HEK293 (cell line): ENCODE measurements around the gene BCL7A.

Experiments
- HOXC10 ChIP-seq: sonication (generic); formaldehyde crosslinking; IDR thresholded peaks from 2 replicates; pipeline ENCODE4 v1.8.1; 2023; ENCODE audit warnings: mild to moderate bottlenecking, missing genetic modification reagents
- HOXD13 ChIP-seq: sonication (generic); formaldehyde crosslinking; IDR thresholded peaks from 2 replicates; pipeline ENCODE4 v1.8.0; 2022; ENCODE audit warnings: missing genetic modification reagents, borderline replicate concordance
- KLF10 ChIP-seq: fragments of 450-650 bp; IDR thresholded peaks from 2 replicates; pipeline ENCODE4 v1.5.1; 2018; ENCODE audit warnings: missing biosample characterization, mild to moderate bottlenecking, missing genetic modification characterization
- MZF1 ChIP-seq: fragments of 450-650 bp; formaldehyde crosslinking; IDR thresholded peaks from 2 replicates; pipeline ENCODE4 v1.5.1; 2017; ENCODE audit warnings: missing biosample characterization, missing genetic modification characterization, borderline replicate concordance
- OSR2 ChIP-seq: fragments of 450-650 bp; formaldehyde crosslinking; IDR thresholded peaks from 2 replicates; pipeline ENCODE4 v1.5.1; 2016; ENCODE audit warnings: missing biosample characterization, missing genetic modification characterization
- SCRT1 ChIP-seq: fragments of 450-650 bp; formaldehyde crosslinking; IDR thresholded peaks from 2 replicates; pipeline ENCODE4 v1.5.1; 2016; ENCODE audit warnings: missing biosample characterization, missing genetic modification characterization, borderline replicate concordance
- SETDB1 ChIP-seq: IDR thresholded peaks from one replicate; pipeline ENCODE4 v1.6.1; 2017; ENCODE audit warnings: mild to moderate bottlenecking, low read length, moderate library complexity, mixed read lengths; ENCODE audit not compliant: insufficient read length
- ZBTB17 ChIP-seq: fragments of 450-650 bp; formaldehyde crosslinking; IDR thresholded peaks from 2 replicates; pipeline ENCODE4 v1.5.1; 2016; ENCODE audit warnings: missing biosample characterization, missing genetic modification characterization
- ZBTB48 ChIP-seq: fragments of 450-650 bp; formaldehyde crosslinking; IDR thresholded peaks from 2 replicates; pipeline ENCODE4 v1.5.1; 2016; ENCODE audit warnings: missing biosample characterization, missing genetic modification characterization
- ZIC2 ChIP-seq: fragments of 450-650 bp; formaldehyde crosslinking; IDR thresholded peaks from 2 replicates; pipeline ENCODE4 v1.5.1; 2016; ENCODE audit warnings: missing biosample characterization, missing genetic modification characterization
- ZNF112 ChIP-seq: fragments of 450-650 bp; formaldehyde crosslinking; IDR thresholded peaks from 2 replicates; pipeline ENCODE4 v1.5.0; 2017; ENCODE audit warnings: missing biosample characterization, missing genetic modification characterization
- ZNF140 ChIP-seq: fragments of 450-650 bp; formaldehyde crosslinking; IDR thresholded peaks from 2 replicates; pipeline ENCODE4 v1.5.1; 2016; ENCODE audit warnings: missing biosample characterization, missing genetic modification characterization
- ZNF16 ChIP-seq: fragments of 450-650 bp; formaldehyde crosslinking; IDR thresholded peaks from 2 replicates; pipeline ENCODE4 v1.5.1; 2016; ENCODE audit warnings: low read depth, missing biosample characterization, missing genetic modification characterization
- ZNF174 ChIP-seq: fragments of 450-650 bp; formaldehyde crosslinking; IDR thresholded peaks from 2 replicates; pipeline ENCODE4 v1.5.0; 2017; ENCODE audit warnings: missing biosample characterization, mild to moderate bottlenecking, missing genetic modification characterization
- ZNF23 ChIP-seq: fragments of 450-650 bp; formaldehyde crosslinking; IDR thresholded peaks from 2 replicates; pipeline ENCODE4 v1.5.1; 2016; ENCODE audit warnings: missing biosample characterization, missing genetic modification characterization, borderline replicate concordance
- ZNF302 ChIP-seq: fragments of 450-650 bp; formaldehyde crosslinking; IDR thresholded peaks from 2 replicates; pipeline ENCODE4 v1.5.1; 2016; ENCODE audit warnings: missing biosample characterization, missing genetic modification characterization, low read depth
- ZNF473 ChIP-seq: fragments of 450-650 bp; formaldehyde crosslinking; IDR thresholded peaks from 2 replicates; pipeline ENCODE4 v1.5.1; 2017; ENCODE audit warnings: missing biosample characterization, missing genetic modification characterization
- ZNF555 ChIP-seq: fragments of 450-650 bp; formaldehyde crosslinking; conservative IDR thresholded peaks from 2 replicates; pipeline ENCODE4 v1.5.1; 2017; ENCODE audit warnings: missing biosample characterization, mild to moderate bottlenecking, missing genetic modification characterization, inconsistent platforms
- ZNF600 ChIP-seq: fragments of 450-650 bp; formaldehyde crosslinking; IDR thresholded peaks from 2 replicates; pipeline ENCODE4 v1.5.1; 2016; ENCODE audit warnings: missing biosample characterization, missing genetic modification characterization
- ZNF670 ChIP-seq: fragments of 450-650 bp; formaldehyde crosslinking; IDR thresholded peaks from 2 replicates; pipeline ENCODE4 v1.5.1; 2016; ENCODE audit warnings: missing biosample characterization, missing genetic modification characterization, low read depth
- ZNF677 ChIP-seq: fragments of 450-650 bp; IDR thresholded peaks from 2 replicates; pipeline ENCODE4 v1.5.0; 2018; ENCODE audit warnings: missing biosample characterization, mild to moderate bottlenecking, missing genetic modification characterization, moderate library complexity
- ZNF747 ChIP-seq: fragments of 450-650 bp; formaldehyde crosslinking; IDR thresholded peaks from 2 replicates; pipeline ENCODE4 v1.5.1; 2016; ENCODE audit warnings: missing biosample characterization, missing genetic modification characterization
- ZNF776 ChIP-seq: fragments of 450-650 bp; formaldehyde crosslinking; IDR thresholded peaks from 2 replicates; pipeline ENCODE4 v1.5.0; 2017; ENCODE audit warnings: missing biosample characterization, missing genetic modification characterization, borderline replicate concordance
- ZNF791 ChIP-seq: fragments of 450-650 bp; formaldehyde crosslinking; IDR thresholded peaks from 2 replicates; pipeline ENCODE4 v1.5.1; 2016; ENCODE audit warnings: missing biosample characterization, missing genetic modification characterization
- TF ChIP-seq, protein P1 (sequence below): fragments of 450-650 bp; formaldehyde crosslinking; IDR thresholded peaks from 2 replicates; pipeline ENCODE4 v1.5.1; 2016; ENCODE audit warnings: missing biosample characterization, missing genetic modification characterization
- TF ChIP-seq, protein P2 (sequence below): fragments of 450-650 bp; formaldehyde crosslinking; IDR thresholded peaks from 2 replicates; pipeline ENCODE4 v1.5.1; 2016; ENCODE audit warnings: missing biosample characterization, missing genetic modification characterization
- TF ChIP-seq, protein P3 (sequence below): fragments of 450-650 bp; formaldehyde crosslinking; IDR thresholded peaks from 2 replicates; pipeline ENCODE4 v1.5.0; 2017; ENCODE audit warnings: missing biosample characterization, missing genetic modification characterization, borderline replicate concordance
- TF ChIP-seq, protein P4 (sequence below): fragments of 450-650 bp; formaldehyde crosslinking; IDR thresholded peaks from 2 replicates; pipeline ENCODE4 v1.5.1; 2016; ENCODE audit warnings: missing biosample characterization, missing genetic modification characterization
- TF ChIP-seq, protein P5 (sequence below): fragments of 450-650 bp; formaldehyde crosslinking; IDR thresholded peaks from 2 replicates; pipeline ENCODE4 v1.5.1; 2017; ENCODE audit warnings: missing biosample characterization, missing genetic modification characterization
- TF ChIP-seq, protein P6 (sequence below): fragments of 450-650 bp; formaldehyde crosslinking; IDR thresholded peaks from 2 replicates; pipeline ENCODE4 v1.5.1; 2016; ENCODE audit warnings: missing biosample characterization, missing genetic modification characterization, low read depth

The BCL7A gene

DNA sequence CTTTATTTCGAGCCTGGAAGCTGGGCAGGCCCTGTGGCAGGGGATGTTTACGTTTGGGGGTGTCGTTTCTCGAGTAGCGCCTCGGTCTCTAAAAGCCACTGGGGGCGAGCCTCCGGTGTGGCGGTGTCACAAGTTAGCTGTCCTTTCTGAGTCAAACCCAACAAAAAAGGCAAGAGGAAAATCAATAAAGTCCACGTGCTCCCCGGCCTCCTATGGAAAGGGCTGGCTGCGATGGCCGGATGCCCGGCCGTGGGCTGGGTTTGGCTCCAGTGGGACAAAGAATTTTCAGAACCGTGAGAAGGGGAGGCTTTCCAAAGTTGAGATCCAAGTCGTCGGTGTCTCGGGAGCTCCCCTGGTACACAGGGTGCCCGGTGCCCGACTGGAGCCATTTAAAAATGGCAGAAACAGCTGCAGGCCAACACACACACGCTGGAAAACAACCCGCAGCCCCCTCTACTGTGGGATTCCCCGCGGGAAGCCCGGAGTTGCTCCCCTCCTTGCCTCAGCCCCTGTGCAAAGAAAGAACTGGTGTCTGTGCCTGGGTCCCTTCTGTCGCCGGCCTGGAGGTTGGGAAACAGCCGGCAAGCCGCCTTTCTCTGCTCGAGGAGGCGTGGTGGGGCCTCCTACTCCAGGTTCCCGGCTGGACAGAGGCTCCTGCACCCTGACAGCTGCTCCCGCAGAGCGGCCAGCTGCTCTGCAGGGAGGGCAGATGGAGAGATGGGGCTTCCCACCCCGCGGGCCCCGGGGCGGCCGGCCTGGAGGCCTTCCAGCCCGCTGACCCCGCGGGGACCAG lies 1.9 kb downstream of the BCL7A start (continued):
- TF ChIP-seq ZNF140 (tag by site-specific recombination) (no peak), ZNF473 (tag by site-specific recombination) (no peak), SCRT1 (tag by site-specific recombination) (no peak), OSR2 (no peak), ZBTB17 (tag by site-specific recombination) (no peak), ZNF16 (tag by site-specific recombination) (no peak), ZNF555 (tag by site-specific recombination) (no peak), HOXD13 (CRISPR knock-in tag) (no peak), SETDB1 (no peak), ZNF112 (tag by site-specific recombination) (no peak), ZNF23 (tag by site-specific recombination) (no peak), ZNF302 (no peak), ZNF791 (tag by site-specific recombination) (no peak), ZIC2 (peak; percentile 78), KLF10 (tag by site-specific recombination) (peak; percentile 28; the same call in 1 of the 2 replicates), ZNF670 (tag by site-specific recombination) (no peak), HOXC10 (no peak), ZNF600 (tag by site-specific recombination) (0 out of 2 replicates have a peak, but pooled peaks have one; percentile 28), ZNF747 (no peak), ZBTB48 (tag by site-specific recombination) (no peak), ZNF677 (tag by site-specific recombination) (no peak), ZNF174 (tag by site-specific recombination) (no peak), ZNF776 (tag by site-specific recombination) (no peak), MZF1 (no peak)
- TF ChIP-seq, protein P1, sequence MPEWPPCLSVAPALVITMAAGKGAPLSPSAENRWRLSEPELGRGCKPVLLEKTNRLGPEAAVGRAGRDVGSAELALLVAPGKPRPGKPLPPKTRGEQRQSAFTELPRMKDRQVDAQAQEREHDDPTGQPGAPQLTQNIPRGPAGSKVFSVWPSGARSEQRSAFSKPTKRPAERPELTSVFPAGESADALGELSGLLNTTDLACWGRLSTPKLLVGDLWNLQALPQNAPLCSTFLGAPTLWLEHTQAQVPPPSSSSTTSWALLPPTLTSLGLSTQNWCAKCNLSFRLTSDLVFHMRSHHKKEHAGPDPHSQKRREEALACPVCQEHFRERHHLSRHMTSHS = no peak
- TF ChIP-seq, protein P2, sequence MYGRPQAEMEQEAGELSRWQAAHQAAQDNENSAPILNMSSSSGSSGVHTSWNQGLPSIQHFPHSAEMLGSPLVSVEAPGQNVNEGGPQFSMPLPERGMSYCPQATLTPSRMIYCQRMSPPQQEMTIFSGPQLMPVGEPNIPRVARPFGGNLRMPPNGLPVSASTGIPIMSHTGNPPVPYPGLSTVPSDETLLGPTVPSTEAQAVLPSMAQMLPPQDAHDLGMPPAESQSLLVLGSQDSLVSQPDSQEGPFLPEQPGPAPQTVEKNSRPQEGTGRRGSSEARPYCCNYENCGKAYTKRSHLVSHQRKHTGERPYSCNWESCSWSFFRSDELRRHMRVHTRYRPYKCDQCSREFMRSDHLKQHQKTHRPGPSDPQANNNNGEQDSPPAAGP (tag by site-specific recombination) = no peak
- TF ChIP-seq, protein P3, sequence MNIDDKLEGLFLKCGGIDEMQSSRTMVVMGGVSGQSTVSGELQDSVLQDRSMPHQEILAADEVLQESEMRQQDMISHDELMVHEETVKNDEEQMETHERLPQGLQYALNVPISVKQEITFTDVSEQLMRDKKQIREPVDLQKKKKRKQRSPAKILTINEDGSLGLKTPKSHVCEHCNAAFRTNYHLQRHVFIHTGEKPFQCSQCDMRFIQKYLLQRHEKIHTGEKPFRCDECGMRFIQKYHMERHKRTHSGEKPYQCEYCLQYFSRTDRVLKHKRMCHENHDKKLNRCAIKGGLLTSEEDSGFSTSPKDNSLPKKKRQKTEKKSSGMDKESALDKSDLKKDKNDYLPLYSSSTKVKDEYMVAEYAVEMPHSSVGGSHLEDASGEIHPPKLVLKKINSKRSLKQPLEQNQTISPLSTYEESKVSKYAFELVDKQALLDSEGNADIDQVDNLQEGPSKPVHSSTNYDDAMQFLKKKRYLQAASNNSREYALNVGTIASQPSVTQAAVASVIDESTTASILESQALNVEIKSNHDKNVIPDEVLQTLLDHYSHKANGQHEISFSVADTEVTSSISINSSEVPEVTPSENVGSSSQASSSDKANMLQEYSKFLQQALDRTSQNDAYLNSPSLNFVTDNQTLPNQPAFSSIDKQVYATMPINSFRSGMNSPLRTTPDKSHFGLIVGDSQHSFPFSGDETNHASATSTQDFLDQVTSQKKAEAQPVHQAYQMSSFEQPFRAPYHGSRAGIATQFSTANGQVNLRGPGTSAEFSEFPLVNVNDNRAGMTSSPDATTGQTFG = no peak
- TF ChIP-seq, protein P4, sequence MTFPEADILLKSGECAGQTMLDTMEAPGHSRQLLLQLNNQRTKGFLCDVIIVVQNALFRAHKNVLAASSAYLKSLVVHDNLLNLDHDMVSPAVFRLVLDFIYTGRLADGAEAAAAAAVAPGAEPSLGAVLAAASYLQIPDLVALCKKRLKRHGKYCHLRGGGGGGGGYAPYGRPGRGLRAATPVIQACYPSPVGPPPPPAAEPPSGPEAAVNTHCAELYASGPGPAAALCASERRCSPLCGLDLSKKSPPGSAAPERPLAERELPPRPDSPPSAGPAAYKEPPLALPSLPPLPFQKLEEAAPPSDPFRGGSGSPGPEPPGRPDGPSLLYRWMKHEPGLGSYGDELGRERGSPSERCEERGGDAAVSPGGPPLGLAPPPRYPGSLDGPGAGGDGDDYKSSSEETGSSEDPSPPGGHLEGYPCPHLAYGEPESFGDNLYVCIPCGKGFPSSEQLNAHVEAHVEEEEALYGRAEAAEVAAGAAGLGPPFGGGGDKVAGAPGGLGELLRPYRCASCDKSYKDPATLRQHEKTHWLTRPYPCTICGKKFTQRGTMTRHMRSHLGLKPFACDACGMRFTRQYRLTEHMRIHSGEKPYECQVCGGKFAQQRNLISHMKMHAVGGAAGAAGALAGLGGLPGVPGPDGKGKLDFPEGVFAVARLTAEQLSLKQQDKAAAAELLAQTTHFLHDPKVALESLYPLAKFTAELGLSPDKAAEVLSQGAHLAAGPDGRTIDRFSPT (tag by site-specific recombination) = peak; percentile 66; the same call in 1 of the 2 replicates
- TF ChIP-seq, protein P5, sequence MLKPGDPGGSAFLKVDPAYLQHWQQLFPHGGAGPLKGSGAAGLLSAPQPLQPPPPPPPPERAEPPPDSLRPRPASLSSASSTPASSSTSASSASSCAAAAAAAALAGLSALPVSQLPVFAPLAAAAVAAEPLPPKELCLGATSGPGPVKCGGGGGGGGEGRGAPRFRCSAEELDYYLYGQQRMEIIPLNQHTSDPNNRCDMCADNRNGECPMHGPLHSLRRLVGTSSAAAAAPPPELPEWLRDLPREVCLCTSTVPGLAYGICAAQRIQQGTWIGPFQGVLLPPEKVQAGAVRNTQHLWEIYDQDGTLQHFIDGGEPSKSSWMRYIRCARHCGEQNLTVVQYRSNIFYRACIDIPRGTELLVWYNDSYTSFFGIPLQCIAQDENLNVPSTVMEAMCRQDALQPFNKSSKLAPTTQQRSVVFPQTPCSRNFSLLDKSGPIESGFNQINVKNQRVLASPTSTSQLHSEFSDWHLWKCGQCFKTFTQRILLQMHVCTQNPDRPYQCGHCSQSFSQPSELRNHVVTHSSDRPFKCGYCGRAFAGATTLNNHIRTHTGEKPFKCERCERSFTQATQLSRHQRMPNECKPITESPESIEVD (tag by site-specific recombination) = no peak
- TF ChIP-seq, protein P6, sequence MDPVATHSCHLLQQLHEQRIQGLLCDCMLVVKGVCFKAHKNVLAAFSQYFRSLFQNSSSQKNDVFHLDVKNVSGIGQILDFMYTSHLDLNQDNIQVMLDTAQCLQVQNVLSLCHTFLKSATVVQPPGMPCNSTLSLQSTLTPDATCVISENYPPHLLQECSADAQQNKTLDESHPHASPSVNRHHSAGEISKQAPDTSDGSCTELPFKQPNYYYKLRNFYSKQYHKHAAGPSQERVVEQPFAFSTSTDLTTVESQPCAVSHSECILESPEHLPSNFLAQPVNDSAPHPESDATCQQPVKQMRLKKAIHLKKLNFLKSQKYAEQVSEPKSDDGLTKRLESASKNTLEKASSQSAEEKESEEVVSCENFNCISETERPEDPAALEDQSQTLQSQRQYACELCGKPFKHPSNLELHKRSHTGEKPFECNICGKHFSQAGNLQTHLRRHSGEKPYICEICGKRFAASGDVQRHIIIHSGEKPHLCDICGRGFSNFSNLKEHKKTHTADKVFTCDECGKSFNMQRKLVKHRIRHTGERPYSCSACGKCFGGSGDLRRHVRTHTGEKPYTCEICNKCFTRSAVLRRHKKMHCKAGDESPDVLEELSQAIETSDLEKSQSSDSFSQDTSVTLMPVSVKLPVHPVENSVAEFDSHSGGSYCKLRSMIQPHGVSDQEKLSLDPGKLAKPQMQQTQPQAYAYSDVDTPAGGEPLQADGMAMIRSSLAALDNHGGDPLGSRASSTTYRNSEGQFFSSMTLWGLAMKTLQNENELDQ (tag by site-specific recombination) = no peak
